Cortex of kidney (tissue), 1 donor: Measurements from ENCODE around the gene GNG7.
"Not testable (repeated sequence)": the region's sequence is repeated elsewhere in the genome, so short reads cannot be mapped to it uniquely, and the experiment has no call there.

ENCODE experiments used
- DNase-seq: peaks from one replicate; lab custom pipeline; 2025; lab: John Stamatoyannopoulos, UW

The GNG7 gene

GRCh38 chr19:2641332-2641698 lies 61.2 kb downstream of the GNG7 start:
- DNase-seq = no peak

DNA sequence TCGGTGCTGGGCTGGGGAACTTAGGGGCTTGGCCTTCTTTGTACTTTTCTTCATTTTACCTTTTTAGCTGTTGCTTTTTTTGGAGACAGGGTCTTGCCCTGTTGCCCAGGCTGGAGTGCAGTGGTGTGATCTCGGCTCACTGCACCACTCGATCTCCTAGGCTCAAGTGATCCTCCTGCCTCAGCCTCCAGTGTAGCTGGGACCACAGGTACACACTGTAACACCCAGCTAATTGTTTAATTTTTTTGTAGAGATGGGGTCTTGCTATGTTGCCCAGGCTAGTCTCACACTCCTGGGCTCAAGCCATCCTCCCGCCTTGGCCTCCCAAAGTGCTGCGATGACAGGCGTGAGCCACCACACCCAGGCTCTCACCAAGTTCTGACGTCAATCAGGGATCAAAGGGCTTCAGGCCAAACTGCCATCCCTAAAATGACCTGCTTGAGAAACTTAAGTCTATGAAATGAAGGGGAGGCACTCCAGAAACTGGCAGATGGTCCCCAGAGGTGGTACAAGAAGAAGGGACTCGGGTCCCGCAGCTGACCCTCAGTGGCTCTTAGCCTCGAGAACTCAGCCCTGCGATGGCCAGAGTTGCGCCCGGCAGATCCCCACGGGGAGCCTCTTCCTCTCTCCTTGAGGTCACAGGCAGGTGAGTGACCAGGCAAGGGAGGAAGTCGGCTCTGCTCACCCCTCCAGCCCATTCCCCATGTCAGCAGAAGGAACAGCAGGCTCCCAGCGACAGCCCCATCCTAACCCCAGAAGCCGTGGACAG lies 61.7 kb downstream of the GNG7 start:
- DNase-seq = no peak

- DNase-seq = no peak
Measured at GRCh38 chr19:2639999-2640398, 62.5 kb downstream of the GNG7 start.

- DNase-seq = no peak
Measured at GRCh38 chr19:2638417-2638940, 64.0 kb downstream of the GNG7 start.

DNA sequence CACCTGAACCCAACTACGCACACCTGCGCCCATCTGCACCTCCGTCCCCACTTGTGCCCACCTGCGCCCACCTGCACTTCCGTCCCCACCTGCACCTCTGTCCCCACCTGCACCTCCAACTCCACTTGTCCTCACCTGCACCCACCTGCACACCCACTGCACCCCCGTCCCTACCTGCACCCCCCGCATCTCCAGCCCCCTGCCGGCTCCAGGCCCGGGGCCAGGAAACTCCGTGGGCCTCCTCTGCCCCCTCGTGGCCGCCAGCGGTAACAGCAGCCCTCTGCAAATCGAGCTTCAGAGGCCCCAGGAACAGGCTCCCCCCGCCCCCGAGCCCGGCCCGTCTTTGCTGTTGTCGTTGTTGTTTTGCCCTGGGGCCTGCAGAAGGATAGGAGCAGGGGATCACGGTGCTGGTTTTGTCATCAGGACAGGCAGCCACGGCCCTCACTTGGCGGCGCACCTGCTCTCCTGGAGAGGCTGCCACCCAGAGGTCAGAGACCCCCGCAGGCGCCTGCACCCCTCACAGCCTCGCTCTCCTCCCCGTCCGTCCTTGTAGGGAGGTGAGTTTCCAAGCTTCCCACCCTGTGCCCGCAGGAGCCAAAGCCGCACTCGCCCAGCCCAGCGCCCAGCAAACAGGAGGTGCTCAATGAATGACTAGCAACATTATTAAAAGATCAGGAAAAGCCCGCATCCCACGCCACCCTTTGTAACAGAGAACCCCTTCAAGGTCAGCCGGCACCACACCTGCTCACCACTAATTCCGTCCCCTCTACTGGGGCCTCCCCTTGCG lies 65.4 kb downstream of the GNG7 start:
- no peak for DNase-seq

GRCh38 chr19:2636141-2636896 lies 66.2 kb downstream of the GNG7 start:
- no peak for DNase-seq

DNA sequence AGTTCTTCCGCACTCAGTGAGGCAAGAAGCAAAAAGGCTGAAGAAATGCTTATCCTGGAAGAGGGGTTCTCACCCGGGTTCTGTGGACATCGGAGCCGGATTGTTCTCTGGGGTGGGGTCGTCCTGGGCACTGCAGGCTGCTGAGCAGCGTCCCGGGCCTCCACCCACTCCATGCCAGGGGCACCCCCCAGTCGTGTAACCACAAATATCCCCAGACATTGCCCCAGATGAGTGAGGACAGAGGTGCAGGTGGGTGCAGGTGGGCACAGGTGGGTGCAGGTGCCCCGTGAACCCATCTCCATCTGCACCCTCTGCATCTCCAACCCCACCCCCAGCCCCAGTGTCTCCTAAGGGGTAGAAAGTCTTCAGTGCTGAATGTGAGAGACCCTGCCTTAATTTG lies 67.5 kb downstream of the GNG7 start:
- no peak for DNase-seq

- DNase-seq = no peak
Measured at GRCh38 chr19:2634228-2634951, 68.1 kb downstream of the GNG7 start.

DNA sequence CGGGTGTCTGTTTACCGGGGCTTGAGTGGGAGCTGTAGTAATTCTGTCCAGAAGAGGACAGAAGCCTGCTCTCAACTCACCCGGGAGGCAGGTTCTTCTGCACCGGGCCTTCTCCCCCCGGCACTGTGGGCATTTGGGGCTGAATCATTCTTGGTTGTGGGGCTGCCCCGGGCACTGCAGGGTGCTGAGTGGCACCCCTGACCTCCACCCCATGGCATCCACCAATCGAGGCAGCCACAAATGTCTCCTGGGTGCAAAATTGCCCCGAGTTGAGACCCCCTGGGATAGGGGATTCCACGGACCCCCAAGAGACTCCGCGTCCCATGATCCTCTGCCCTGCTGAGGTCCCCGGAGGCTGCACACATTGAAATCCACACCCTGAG lies 68.8 kb downstream of the GNG7 start:
- DNase-seq = no peak

GRCh38 chr19:2631213-2631821 lies 71.2 kb downstream of the GNG7 start:
- no peak for DNase-seq

DNA sequence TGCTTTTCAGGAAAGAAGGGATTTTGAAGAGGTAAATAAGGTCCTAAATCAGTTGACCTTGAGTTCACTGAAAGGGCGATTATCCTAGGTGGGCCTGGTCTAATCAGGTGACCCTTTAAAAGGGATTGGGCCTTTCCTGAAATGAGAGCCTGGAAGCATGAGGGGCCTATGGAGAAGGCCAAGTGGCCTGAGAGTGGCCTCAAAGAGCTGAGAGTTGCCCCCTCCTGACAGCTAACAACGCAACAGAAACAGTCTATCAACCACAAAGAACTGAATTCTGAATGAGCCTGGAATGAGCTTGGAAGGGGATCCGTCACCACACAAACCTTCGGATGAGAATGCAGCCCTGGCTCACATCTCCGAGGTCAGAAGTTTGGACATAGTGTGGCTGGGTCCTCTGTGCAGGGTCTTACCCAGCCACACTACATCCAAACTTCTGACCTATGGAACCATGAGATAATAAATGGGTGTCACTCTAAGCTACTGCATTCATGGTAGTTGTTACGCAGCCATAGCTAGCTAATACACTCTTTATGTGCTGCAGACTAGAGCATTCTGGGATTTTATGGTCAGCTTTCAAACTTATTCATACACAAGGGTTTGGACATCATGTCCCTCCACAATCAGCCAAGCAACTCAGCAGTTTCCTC lies 72.0 kb downstream of the GNG7 start:
- DNase-seq = no peak

GRCh38 chr19:2629491-2630351 lies 72.8 kb downstream of the GNG7 start:
- no peak for DNase-seq

DNA sequence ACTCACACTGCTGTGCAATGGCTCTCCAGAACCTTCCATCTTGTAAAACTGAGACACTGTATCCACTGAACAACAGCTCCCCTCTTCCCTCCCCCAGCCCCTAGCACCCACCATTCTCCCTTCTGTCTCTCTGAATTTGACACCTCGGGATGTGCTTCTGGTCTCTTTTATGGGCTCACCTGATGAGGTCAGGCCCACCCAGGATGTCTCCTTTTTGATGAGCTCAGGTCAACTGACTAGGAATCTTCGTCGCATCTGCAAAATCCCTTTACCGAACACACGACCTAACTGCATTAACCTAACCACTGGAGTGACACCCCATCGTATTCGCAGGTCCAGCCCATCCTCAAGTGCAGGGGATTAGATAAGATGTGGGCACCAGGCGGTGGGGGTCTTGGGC lies 73.9 kb downstream of the GNG7 start:
- DNase-seq = no peak

GRCh38 chr19:2627855-2628254 lies 74.6 kb downstream of the GNG7 start:
- DNase-seq = no peak

- DNase-seq = no peak
Measured at GRCh38 chr19:2627319-2627829, 75.1 kb downstream of the GNG7 start.

GRCh38 chr19:2625434-2625833 lies 77.1 kb downstream of the GNG7 start:
- no peak for DNase-seq

GRCh38 chr19:2624537-2625091 lies 77.9 kb downstream of the GNG7 start:
- DNase-seq = no peak

DNA sequence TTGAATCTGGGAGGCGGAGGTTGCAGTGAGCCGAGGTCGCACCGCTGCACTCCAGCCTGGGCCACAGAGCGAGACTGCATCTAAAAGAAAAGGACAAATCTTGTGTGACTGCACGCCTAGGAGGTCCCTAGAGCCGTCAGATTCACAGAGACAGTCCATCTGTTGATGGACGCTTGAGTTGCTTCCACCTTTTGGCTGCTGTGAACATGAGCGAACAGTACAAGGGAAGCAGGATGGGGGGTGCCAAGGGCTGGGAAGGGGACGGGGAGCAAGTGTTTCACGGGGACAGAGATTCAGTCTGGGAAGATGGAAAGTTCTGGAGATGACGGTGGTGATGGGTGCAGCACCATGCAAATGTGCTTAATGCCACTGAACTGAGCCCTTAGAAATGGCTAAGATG lies 78.7 kb downstream of the GNG7 start:
- DNase-seq = no peak

GRCh38 chr19:2622371-2622961 lies 80.0 kb downstream of the GNG7 start:
- not testable (repeated sequence) for DNase-seq
